K562 (cell line): ENCODE results near the gene POMGNT1. TPM values are rescaled to one million over a fixed set of nuclear protein-coding genes. Genes with fewer than 3 reads are reported as not detected.
A peak's percentile ranks its signal among the peaks of the same experiment; 100 is the strongest.

Experiments used
- CUX1 ChIP-seq: fragments of 200-800 bp; sonication (Bioruptor generic); IDR thresholded peaks from 2 replicates; pipeline ENCODE4 v1.6.1; 2016; ENCODE audit warnings: missing genetic modification characterization, missing compliant biosample characterization
- E2F1 ChIP-seq: sonication (generic); formaldehyde crosslinking; IDR thresholded peaks from 2 replicates; pipeline ENCODE4 v1.8.1; 2023; ENCODE audit warnings: mild to moderate bottlenecking, missing genetic modification reagents, moderate library complexity
- E2F6 ChIP-seq, 2 experiments: IDR thresholded peaks; 2 replicates each; pipeline ENCODE4 v1.6.1; 2011; ENCODE audit warnings: borderline replicate concordance in 1 of 2, control low read depth in 1 of 2, low read depth in 1 of 2, low read length in 1 of 2, mild to moderate bottlenecking in 1 of 2, mixed read lengths in 1 of 2, moderate library complexity in 1 of 2; ENCODE audit not compliant: insufficient read depth in 1 of 2, insufficient read length in 1 of 2, poor library complexity in 1 of 2, severe bottlenecking in 1 of 2; ENCODE audit errors: extremely low read depth in 1 of 2
- ELK1 ChIP-seq: sonication (generic); formaldehyde crosslinking; IDR thresholded peaks from 2 replicates; pipeline ENCODE4 v1.8.1; 2022; ENCODE audit warnings: missing genetic modification reagents
- HDAC3 ChIP-seq: fragments of 450-650 bp; IDR thresholded peaks from 2 replicates; pipeline ENCODE4 v1.6.1; 2018; ENCODE audit warnings: borderline replicate concordance, mild to moderate bottlenecking, moderate library complexity; ENCODE audit not compliant: partially characterized antibody
- HDGF ChIP-seq: fragments of 450-650 bp; IDR thresholded peaks from 2 replicates; pipeline ENCODE4 v1.6.1; 2016
- HNRNPUL1 ChIP-seq: fragments of 200-400 bp; formaldehyde crosslinking; IDR thresholded peaks from 2 replicates; pipeline ENCODE4 v1.6.1; 2017; ENCODE audit warnings: low read length
- ILF3 ChIP-seq: fragments of 450-650 bp; IDR thresholded peaks from 2 replicates; pipeline ENCODE4 v1.6.1; 2018; ENCODE audit warnings: antibody characterized with exemption, mild to moderate bottlenecking, moderate library complexity, borderline replicate concordance
- JUNB ChIP-seq: fragments of 450-650 bp; formaldehyde crosslinking; conservative IDR thresholded peaks from 2 replicates; pipeline ENCODE4 v1.4.0; 2020; ENCODE audit warnings: mild to moderate bottlenecking
- MBD2 ChIP-seq: sonication (generic); IDR thresholded peaks from 2 replicates; pipeline ENCODE4 v1.6.1; 2016; ENCODE audit warnings: low read depth, borderline replicate concordance
- NCOA1 ChIP-seq: fragments of 450-650 bp; IDR thresholded peaks from 2 replicates; pipeline ENCODE4 v1.6.1; 2016; ENCODE audit warnings: low read depth
- OTX1 ChIP-seq: fragments of 450-650 bp; formaldehyde crosslinking; IDR thresholded peaks from 2 replicates; pipeline ENCODE4 v1.4.0; 2022; ENCODE audit warnings: mild to moderate bottlenecking
- PKNOX1 ChIP-seq: fragments of 450-650 bp; IDR thresholded peaks from 2 replicates; pipeline ENCODE4 v1.6.1; 2016
- POLR2B ChIP-seq: fragments of 450-650 bp; IDR thresholded peaks from 2 replicates; pipeline ENCODE4 v1.6.1; 2018; ENCODE audit warnings: low read depth; ENCODE audit not compliant: partially characterized antibody
- RBM34 ChIP-seq: fragments of 200-400 bp; formaldehyde crosslinking; IDR thresholded peaks from 2 replicates; pipeline ENCODE4 v1.6.1; 2018; ENCODE audit warnings: low read length, borderline replicate concordance; ENCODE audit not compliant: insufficient read depth
- ZNF41 ChIP-seq: fragments of 250-450 bp; sonication (Bioruptor Pico); conservative IDR thresholded peaks from 2 replicates; pipeline ENCODE4 v1.4.0; 2020; ENCODE audit warnings: mild to moderate bottlenecking
- ZNF584 ChIP-seq: fragments of 200-800 bp; sonication (Bioruptor generic); IDR thresholded peaks from 2 replicates; pipeline ENCODE4 v1.6.1; 2016; ENCODE audit warnings: low read depth, mild to moderate bottlenecking, missing genetic modification characterization, missing compliant biosample characterization
- polyA plus RNA-seq, 8 experiments: library from polyadenylated mRNA; depleted of rRNA in 4 of 8; stranded (reverse) in 5 of 8; unstranded in 3 of 8; fragments of >200 nt; fragmentation: Nextera tagmentation in 2 of 8; fragmentation: Illumina TruSeq in 1 of 8; extraction: Ambion mirVana in 2 of 8; extraction: Trizol in 1 of 8; gene quantifications; 2 replicates each; pipeline versions ENCODE4 v1.2.1 to v1.2.3, GENCODE V29; 2011 to 2014; ENCODE audit warnings: inconsistent platforms in 1 of 8, missing spikeins in 1 of 8
- total RNA-seq, 7 experiments: library from RNA; depleted of rRNA in 6 of 7; stranded (reverse); fragments of >200 nt in 6 of 7; fragmentation: Illumina TruSeq in 2 of 7; extraction: Trizol in 2 of 7; gene quantifications; 2 replicates each; pipeline versions ENCODE4 v1.2.1 to v1.2.3, GENCODE V29; 2011 to 2021; ENCODE audit warnings: low replicate concordance in 1 of 7

POMGNT1 gene
- total and polyA plus RNA-seq, 9 of the 15 experiments (the other 6 are each of a cell fraction or from before 2014, with no cell fraction given), result 14.1 to 58.9 (median 37.8) TPM

GRCh38 chr1:46158312-46159281 lies 39.6 kb downstream of the POMGNT1 start (continued):
- peak; percentile 87 for TF ChIP-seq CUX1 (CRISPR knock-in tag)
- peak; percentile 86; the same call in 1 of the 2 replicates for TF ChIP-seq HDGF
- no peak for TF ChIP-seq ILF3
- peak; percentile 93 for TF ChIP-seq NCOA1
- peak; percentile 90 for TF ChIP-seq ZNF584 (CRISPR knock-in tag)
- no peak for TF ChIP-seq HNRNPUL1
- no peak for TF ChIP-seq E2F6 (IDR thresholded peaks at IDR 0.05; ENCODE audit: borderline replicate concordance in 1 of 2, extremely low read depth in 1 of 2, insufficient read depth in 1 of 2, insufficient read length in 1 of 2, low read depth in 1 of 2, low read length in 1 of 2, poor library complexity in 1 of 2, severe bottlenecking in 1 of 2)
- TF ChIP-seq JUNB (CRISPR knock-in tag), result no peak
- peak; percentile 96 for TF ChIP-seq HDAC3
- TF ChIP-seq PKNOX1, result peak; percentile 96
- peak; percentile 83 for TF ChIP-seq MBD2
- no peak for TF ChIP-seq E2F1
- TF ChIP-seq RBM34, result no peak
- no peak for TF ChIP-seq POLR2B
- TF ChIP-seq ELK1, result no peak
- no peak for TF ChIP-seq ZNF41 (CRISPR knock-in tag)
- TF ChIP-seq OTX1 (CRISPR knock-in tag), result no peak
